Activated CD8-positive, alpha-beta memory T cell treated with anti-CD3 and anti-CD28 coated beads for 48 hours (primary cell): ENCODE results near the gene DKK2.
A peak's percentile ranks its signal among the peaks of the same experiment; 100 is the strongest.
"Not testable (repeated sequence)": the region's sequence is repeated elsewhere in the genome, so short reads cannot be mapped to it uniquely, and the experiment has no call there.

Experiments
- DNase-seq, 3 experiments: peaks; one replicate each; pipeline ENCODE4 v3.0.0-alpha.2; 2020; ENCODE audit warnings: low read depth in 2 of 3, low spot score in 2 of 3

The DKK2 gene

GRCh38 chr4:106914223-106914622 is 121.9 kb downstream of the DKK2 start:
- DNase-seq, result no peak

- DNase-seq, result no peak
Observed at GRCh38 chr4:106909486-106910188, 126.5 kb downstream of the DKK2 start.

GRCh38 chr4:106908049-106908448 is 128.1 kb downstream of the DKK2 start:
- not testable (repeated sequence) for DNase-seq

- DNase-seq, result no peak
Observed at GRCh38 chr4:106907216-106907615, 128.9 kb downstream of the DKK2 start.

GRCh38 chr4:106906728-106907127 is 129.4 kb downstream of the DKK2 start:
- DNase-seq, result no peak

- DNase-seq, result peak in 1 of 3 experiments; percentile 2
Observed at GRCh38 chr4:106898621-106899230, 137.4 kb downstream of the DKK2 start.

- DNase-seq, result no peak
Observed at GRCh38 chr4:106893903-106894302, 142.2 kb downstream of the DKK2 start.

GRCh38 chr4:106893395-106893881 is 142.7 kb downstream of the DKK2 start:
- no peak for DNase-seq

GRCh38 chr4:106892786-106893185 is 143.3 kb downstream of the DKK2 start:
- no peak for DNase-seq

GRCh38 chr4:106875340-106875739 is 160.8 kb downstream of the DKK2 start:
- no peak for DNase-seq
